GM18870 (cell line): ENCODE measurements around the gene IGF1R.

ENCODE experiments used
- ATAC-seq: cut with Tn5 transposase; IDR thresholded peaks from one replicate; pipeline ENCODE4 v1.9.1; 2021; ENCODE audit warnings: moderate library complexity; ENCODE audit not compliant: unreplicated experiment

The IGF1R gene

DNA sequence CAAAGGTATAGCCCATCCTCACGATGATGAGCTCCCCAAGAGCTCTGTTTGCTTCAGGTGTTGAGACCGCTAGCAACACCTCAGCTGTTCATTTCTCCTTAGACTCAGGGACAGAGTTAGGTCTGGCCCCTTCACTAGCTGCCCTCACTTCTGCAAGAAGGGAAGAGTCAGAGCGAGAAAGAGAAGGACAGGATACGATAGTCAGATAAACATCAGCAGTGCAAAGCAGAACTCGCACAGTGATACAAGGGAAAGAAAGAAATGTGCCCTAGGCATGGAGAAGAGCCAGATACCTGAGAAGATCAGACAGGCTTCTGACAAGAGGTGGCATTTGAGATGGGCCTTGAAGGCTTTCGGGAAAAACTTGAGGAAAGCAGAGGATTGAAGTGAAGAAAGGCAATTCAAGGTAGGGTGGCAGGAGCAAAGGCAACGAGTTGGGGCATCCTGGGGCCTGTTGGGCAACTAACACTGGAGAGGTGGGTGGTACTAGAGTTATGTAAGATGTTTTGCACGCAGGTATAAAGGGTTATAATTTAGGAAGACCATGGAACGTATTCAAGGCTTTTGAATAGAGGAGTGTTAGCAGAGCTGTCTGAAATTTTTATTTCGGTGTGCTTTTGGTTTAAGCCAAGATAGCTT lies 253.2 kb downstream of the IGF1R start:
- no peak for ATAC-seq

DNA sequence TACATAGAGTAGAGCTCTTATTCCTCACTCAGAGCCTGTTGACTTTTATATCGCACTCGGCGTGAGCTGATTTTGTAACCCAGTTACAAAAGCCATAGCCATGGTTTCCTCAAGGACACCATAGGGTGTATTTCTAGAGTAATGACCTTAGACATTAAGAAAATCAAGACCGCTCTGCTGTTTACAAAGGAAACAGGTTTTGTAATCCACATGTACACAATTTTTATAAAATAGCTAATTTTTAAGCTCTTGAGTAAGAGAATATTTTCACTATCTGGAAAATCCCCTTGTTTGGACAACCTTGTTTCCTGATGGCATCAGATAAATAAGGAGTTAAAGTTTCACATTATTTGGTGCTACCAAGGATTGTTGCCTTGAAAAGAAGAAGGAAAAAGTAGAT lies 254.6 kb downstream of the IGF1R start:
- ATAC-seq = no peak

DNA sequence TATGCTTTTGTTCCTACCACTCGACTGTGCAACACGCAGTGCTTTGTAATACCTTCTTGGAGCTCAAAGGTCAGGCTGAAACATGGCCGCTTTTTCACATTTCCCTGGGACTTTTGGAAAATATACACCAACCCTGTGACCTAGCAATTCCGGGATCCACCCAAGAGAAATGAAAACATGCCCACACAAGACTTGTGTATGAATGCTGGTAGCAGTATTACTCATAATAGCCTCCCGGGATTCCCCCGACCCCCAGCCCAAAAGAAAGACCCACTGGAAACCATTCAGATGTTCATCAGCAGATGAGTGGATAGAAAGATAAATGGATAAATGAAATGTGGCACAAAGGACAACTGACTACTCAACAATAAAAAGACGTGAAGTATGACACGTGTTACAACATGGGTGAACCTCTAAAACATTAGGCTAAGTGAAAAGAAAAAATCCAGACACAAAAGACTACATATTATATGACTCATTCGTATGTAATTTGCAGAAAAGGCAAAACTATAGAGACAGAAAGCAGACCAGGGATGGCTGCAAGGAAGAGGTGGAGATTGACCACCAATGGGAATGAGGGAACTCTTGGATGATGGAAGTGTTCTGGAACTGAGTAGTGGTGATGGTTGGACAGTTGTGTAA lies 255.2 kb downstream of the IGF1R start:
- no peak for ATAC-seq

- ATAC-seq = no peak
Measured at GRCh38 chr15:98904544-98904943, 256.2 kb downstream of the IGF1R start.

DNA sequence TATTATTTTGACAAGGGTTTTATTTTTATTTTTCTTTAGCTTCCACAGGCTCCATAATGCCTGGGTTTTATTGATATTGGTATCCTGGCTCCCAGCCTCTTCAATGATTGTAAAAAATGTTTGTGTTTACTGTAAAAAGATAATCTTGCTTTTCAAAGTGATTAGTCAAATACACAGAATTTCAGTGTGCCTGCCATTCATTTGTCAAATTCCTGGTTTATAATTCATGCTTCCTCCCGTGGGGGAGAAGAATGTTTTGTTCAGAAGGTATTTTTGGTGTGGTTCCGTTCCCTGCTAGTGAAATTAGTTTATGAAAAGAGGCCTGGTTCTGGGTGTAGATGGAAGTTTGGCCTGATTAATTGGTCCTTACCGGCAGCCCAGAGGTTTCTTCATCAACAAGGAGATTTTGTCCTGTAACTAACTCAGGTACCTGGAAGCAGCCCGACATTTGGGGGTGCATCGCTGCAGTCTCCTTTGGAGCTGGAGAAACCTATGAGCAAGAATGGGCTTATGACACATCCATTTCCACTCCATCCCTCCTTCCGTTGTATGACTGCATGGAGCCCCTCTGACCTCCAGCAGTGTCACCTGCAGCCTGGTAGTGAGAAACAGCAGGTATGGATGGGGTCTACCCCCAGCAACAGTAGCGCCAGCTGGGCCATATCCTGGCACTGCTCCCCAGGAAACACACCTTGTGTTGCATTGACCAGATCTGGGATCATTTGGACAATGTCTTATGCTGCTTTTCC lies 257.8 kb downstream of the IGF1R start:
- ATAC-seq = no peak

GRCh38 chr15:98906712-98907083 lies 258.4 kb downstream of the IGF1R start:
- no peak for ATAC-seq

DNA sequence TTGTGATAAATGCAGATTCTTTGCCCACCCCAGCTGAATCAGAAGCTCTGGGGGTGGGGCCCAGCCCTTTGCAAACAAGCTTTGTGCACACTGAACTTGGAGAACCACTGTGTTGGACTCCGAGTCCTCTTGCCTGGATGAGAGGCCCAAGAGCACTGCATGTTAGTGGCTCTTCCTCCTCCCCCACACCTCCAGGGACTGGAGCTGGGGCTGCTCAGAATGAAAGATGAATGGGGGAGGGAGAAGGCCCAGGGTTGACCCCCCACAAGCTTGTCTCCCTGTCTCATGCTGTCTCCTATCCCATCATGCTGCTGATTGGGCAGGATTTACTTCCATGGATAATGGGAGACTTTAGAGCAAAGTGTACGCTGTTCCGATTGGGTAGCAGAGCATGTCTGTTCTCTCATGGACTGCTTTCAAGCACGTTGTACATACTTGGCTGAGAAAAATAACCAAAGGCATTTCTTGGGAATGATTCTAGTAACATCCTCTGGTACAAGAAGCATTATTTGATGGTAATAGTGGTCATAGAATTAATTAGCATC lies 259.7 kb downstream of the IGF1R start:
- ATAC-seq = no peak

DNA sequence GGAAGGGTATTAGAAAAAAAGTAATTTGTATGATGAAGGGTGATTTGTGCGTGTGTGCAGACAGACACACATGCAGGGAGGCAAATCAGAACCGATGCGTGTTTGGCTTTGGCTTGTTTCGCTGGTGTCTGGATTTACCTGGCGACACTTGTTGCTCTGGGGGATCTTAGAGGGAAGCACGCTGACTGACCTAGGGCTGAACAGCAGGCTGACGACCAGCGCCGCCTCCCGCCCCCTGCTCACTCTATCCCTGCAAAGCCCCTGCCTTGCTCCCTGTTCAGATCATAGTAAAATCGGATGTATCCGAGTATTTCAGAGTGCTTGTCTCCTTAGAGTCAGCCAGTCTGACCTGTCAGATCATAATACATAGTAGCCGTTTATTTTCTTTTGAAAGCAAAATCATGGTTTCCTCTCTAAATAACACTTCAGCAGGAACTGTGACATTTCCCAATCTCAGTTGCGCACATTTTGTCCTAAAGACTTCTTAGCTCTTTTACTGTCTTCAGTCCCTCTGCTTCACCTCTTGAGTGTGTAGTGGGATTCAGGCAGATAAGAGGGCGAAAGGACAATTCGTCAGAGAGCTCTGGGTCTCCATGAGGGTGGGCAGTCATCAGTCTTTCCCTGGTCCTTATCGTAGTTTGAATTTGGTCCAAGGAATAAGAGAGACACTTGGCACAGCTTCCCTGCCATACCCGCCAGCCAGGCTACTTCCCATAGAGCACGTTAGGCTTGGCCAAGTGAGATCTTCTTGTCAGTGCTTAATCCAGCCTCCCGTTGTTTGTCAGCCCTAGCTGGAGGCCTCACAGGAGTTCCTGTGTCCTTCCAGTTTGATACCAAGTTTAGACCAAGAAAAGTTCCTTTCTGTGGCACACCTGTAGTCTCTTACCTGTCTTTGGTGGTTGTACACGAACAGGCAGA lies 261.9 kb downstream of the IGF1R start:
- ATAC-seq = no peak

GRCh38 chr15:98914626-98915025 lies 266.3 kb downstream of the IGF1R start:
- ATAC-seq = no peak

- ATAC-seq = no peak
Measured at GRCh38 chr15:98916826-98917225, 268.5 kb downstream of the IGF1R start.

DNA sequence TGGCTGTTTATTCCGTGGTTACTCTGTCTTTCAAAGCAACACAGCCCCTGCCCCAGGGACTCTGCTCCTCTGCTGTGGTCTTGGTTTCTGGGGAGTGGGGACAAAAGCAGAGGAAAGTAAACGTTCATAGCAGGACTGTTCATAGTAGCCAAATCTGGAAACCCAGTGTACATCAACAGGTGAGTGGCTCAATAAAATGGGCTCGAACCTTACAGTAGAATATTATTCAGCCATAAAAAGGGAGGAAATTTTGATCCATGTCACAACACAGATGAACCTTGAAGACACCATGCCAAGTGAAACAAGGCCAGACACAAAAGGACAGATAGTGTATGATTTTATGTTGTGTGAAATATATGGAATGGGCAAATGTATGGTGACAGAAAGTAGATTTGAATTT lies 269.1 kb downstream of the IGF1R start:
- ATAC-seq = no peak

DNA sequence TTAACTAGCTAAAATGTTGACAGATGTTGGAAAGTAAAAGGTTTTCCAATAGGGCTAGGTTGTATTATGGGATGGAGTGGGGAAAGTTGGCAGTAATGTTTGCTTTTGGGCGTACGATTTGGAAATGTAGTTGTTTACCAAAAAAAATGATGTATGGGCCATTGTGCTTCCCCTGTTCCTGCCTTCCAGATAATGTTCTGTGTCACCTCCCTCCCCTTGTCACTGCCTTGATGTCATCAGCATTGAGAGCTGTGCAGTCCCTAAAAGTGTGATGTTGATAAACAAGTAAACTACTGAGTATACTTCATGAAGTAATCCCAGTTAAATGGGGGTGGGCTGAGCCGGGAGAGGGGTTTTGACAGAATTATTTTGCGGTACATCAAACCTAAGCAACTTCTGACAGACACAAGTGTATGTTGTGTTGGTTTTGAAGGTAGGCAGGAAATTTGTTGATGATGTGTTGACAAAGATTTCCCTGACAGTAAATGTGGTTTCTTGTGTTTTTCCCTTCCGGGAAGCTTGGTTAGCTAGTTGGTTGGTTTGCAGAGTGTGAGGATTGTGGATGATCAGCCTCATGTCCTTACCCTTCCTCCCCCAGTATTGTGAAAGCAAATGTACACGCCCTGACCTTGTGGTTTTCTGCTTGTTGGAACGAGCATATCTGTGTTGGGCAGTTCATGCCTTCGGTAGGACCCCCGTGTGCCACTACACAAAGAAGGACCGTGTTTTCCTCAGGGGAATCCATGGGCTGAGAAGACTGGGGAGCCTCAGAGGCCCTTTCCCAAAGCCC lies 271.9 kb downstream of the IGF1R start:
- ATAC-seq = no peak

GRCh38 chr15:98923171-98923570 lies 274.8 kb downstream of the IGF1R start:
- ATAC-seq = no peak

DNA sequence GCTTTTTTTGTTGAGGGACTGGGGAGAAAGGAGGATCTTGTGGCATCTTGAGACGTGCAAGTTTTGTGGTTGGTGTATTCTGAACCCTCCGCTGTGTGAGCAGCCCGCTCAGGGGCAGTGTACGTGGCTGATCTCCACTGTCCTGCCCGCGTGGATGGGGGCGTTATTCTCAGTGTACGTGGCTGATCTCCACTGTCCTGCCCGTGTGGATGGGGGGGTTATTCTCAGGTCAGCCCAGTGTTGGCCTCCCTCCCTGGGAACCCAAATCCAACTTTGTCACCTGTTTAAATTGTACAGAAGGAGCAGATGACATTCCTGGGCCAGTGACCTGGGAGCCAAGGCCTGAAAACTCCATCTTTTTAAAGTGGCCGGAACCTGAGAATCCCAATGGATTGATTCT lies 275.2 kb downstream of the IGF1R start:
- no peak for ATAC-seq

DNA sequence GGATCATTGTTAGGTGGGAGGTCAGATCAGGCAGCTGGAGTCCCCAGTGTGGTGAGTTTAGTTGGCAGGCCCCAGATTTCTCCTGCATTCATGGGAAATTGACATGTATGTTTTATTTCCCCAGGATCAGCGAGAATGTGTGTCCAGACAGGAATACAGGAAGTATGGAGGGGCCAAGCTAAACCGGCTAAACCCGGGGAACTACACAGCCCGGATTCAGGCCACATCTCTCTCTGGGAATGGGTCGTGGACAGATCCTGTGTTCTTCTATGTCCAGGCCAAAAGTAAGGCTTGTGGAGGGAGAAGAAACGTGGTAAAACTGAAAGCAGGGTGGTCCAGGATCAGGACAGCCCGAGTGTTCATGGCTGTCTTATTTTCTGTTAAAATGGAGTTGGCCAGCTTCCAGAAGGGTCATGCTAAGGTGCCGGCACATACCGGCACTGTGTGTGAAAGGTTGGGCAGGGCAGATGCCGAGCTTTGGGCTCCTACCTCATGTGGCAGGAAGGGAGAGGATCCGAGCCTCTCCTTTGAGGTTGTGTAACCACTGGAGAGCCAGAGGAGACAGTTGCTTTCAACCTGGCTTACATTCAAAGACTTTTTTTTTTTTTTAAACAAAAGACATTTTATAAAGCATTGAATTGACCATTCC lies 276.2 kb downstream of the IGF1R start:
- ATAC-seq = no peak

DNA sequence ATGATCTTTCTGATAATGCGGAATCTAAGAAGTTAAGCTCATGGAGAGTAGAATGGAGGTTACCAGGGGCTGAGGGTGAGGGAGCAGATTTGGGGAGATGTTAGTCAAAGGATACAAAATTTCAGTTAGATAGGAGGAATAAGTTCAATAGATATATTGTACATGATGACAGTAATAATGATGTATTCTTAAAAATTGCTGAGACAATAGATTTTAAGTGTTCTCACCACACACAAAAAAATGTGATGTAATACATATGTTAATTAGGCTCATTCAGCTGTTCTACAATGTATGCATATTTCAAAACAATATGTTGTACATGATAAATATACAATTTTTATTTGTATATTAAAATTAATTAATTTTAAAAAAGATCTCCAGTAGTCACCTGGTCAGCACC lies 277.9 kb downstream of the IGF1R start:
- no peak for ATAC-seq

GRCh38 chr15:98927022-98927421 lies 278.7 kb downstream of the IGF1R start:
- no peak for ATAC-seq

DNA sequence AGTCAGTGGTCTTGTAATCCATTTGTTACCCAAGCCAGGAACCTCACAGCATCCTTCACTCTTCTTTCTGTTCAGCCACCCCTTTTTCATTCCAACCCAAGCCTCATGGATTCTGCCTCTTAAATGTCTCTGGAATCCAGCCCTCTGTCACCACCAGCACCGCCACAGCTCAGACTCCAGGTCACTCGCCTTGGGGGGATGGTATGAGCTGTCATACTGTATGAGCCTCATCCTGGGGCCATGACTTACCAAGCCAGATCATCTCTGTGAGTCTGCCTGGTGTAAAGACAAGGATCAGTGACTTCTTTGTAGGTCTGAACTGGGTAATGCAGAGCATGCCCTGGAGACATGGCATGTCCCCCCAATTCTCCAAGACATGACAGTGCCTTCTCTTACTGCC lies 279.7 kb downstream of the IGF1R start:
- no peak for ATAC-seq

DNA sequence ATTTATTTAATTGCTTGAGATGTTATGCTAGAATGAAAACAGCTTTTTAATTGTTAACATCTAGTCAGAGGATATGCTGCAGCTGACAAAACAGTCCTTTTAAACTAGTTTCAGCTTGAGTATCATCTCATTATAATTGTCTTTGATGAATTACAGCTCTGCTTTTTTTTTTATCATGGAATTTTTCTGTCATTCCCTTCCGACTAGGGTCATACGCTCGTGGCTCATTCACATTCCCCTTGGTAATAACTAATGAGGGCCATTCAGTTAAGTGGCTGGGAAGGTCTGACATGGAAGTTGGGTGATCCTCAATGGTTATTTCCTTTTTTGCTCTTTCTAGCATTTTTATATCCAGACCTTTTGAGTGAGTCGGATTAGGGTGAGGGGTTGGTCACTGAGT lies 282.2 kb downstream of the IGF1R start:
- ATAC-seq = no peak

DNA sequence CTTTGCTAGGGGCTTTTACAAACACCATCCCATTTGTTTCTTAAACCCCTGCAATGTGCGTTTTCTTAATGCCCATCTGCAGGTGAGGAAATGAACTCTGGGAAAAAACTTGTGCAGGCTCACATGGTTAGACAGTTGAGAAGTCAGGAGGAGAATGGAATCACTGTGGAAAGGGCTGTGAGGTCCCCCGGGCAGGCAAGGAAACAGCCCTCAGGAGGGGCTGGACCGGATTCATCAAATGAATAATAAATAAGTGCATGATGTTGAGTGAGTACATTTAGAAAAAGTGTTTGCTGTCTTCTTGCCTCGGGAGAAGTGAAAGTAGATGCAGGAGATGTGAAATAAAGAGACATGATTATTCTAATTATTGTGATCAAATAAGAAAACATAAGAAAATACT lies 282.7 kb downstream of the IGF1R start:
- no peak for ATAC-seq
